Measurements from ENCODE around the gene ANKS6. TPM values are rescaled to one million over a fixed set of nuclear protein-coding genes. Genes with fewer than 3 reads are reported as not detected.

The ANKS6 gene
- total and polyA plus RNA-seq, 9 of the 15 experiments (the other 6 are each of a cell fraction or from before 2014, with no cell fraction given), result 9.9 to 74.5 (median 36.9) TPM

GRCh38 chr9:98846081-98846480 is 49.7 kb upstream of the ANKS6 start:
- FAIRE-seq (no peak), DNase-seq (ENCODE audit: extremely low read depth in 1 of 4, low spot score in 3 of 4) (no peak), ATAC-seq (no peak)
- Histone ChIP-seq H3K79me2 (ENCODE audit: control insufficient read depth, insufficient read depth, low read length) (no peaks in the 10 kb centered on the region), H3K9me3 (replicated peaks; ENCODE audit: control insufficient read depth, insufficient read depth, low read depth, low read length) (no peaks in the 10 kb centered on the region), H3K9ac (ENCODE audit: insufficient read depth in 1 of 2, low read depth in 2 of 2, low read length in 2 of 2) (no peak overlapping the region), H3K9me1 (ENCODE audit: control insufficient read depth, insufficient read depth, low read length) (no peaks in the 10 kb centered on the region), H3K27ac (ENCODE audit: extremely low read depth, low read depth, low read length) (no peak overlapping the region), H4K20me1 (replicated peaks; ENCODE audit: control insufficient read depth, insufficient read depth, low read length) (no peaks in the 10 kb centered on the region), H2AFZ (ENCODE audit: low read depth, low read length) (no peak overlapping the region), H3K4me3 (no peak overlapping the region), H3K27me3 (ENCODE audit: control insufficient read depth in 2 of 2, insufficient read depth in 2 of 2, low read length in 2 of 2) (no peaks in the 10 kb centered on the region), H3K36me3 (ENCODE audit: control insufficient read depth, insufficient read depth, low read length) (peaks cover 74% of the 10 kb centered on the region), H3K4me1 (replicated peaks in 1 of 2; ENCODE audit: control insufficient read depth in 2 of 2, insufficient read depth in 2 of 2, low read length in 2 of 2) (peaks cover 4 to 25% of the 10 kb centered on the region in 2 experiments; a peak in 4 of 5 replicates), H3K4me2 (ENCODE audit: insufficient read depth, low read length) (no peak overlapping the region)
- POLR2A ChIA-PET, result interaction anchor here (1.8 kb wide), 1 partner anchor 9 kb away, joined by 5 read pairs; no protein-coding TSS in a partner anchor
- 87% methylated on average over 5 of the region's 5 CpGs for WGBS (ENCODE audit: insufficient coverage, low coverage, missing lambda C conversion rate)
- intact Hi-C loops (cut with micrococcal nuclease) (loop anchor here (5.0 kb wide), 3 partner anchors 39 to 296 kb away; partner anchors contain the start of gene GALNT12), in situ Hi-C loops (cut with MboI) (loop anchor here (5.0 kb wide), 1 partner anchor 151 kb away; no protein-coding TSS in a partner anchor)
- CTCF ChIA-PET (ENCODE audit: low intra/inter-chr PET ratio), result no interaction called here
- no TSS peak for BruUV-seq (replicated peaks)
- no peak for TF ChIP-seq ZNF830 (CRISPR knock-in tag; IDR thresholded peaks at IDR 0.05)
- TF ChIP-seq RBM25 (IDR thresholded peaks at IDR 0.05; ENCODE audit: low read depth, low read length, severe bottlenecking), result no peak
- no peak for TF ChIP-seq CCAR2 (IDR thresholded peaks at IDR 0.05; ENCODE audit: low read depth, low read length)
- no peak for TF ChIP-seq SMAD4 (CRISPR knock-in tag; conservative IDR thresholded peaks at IDR 0.05)
- TF ChIP-seq FOXA3 (CRISPR knock-in tag; conservative IDR thresholded peaks at IDR 0.05 in 1 of 2, IDR thresholded peaks at IDR 0.05 in 1 of 2), result no peak
- no peak for TF ChIP-seq ATF6 (CRISPR knock-in tag; IDR thresholded peaks at IDR 0.05)
- no peak for TF ChIP-seq ELF4 (CRISPR knock-in tag; IDR thresholded peaks at IDR 0.05)
- TF ChIP-seq, protein P1, sequence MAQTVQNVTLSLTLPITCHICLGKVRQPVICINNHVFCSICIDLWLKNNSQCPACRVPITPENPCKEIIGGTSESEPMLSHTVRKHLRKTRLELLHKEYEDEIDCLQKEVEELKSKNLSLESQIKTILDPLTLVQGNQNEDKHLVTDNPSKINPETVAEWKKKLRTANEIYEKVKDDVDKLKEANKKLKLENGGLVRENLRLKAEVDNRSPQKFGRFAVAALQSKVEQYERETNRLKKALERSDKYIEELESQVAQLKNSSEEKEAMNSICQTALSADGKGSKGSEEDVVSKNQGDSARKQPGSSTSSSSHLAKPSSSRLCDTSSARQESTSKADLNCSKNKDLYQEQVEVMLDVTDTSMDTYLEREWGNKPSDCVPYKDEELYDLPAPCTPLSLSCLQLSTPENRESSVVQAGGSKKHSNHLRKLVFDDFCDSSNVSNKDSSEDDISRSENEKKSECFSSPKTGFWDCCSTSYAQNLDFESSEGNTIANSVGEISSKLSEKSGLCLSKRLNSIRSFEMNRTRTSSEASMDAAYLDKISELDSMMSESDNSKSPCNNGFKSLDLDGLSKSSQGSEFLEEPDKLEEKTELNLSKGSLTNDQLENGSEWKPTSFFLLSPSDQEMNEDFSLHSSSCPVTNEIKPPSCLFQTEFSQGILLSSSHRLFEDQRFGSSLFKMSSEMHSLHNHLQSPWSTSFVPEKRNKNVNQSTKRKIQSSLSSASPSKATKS (CRISPR knock-in tag; IDR thresholded peaks at IDR 0.05), result no peak
- TF ChIP-seq, protein P2, sequence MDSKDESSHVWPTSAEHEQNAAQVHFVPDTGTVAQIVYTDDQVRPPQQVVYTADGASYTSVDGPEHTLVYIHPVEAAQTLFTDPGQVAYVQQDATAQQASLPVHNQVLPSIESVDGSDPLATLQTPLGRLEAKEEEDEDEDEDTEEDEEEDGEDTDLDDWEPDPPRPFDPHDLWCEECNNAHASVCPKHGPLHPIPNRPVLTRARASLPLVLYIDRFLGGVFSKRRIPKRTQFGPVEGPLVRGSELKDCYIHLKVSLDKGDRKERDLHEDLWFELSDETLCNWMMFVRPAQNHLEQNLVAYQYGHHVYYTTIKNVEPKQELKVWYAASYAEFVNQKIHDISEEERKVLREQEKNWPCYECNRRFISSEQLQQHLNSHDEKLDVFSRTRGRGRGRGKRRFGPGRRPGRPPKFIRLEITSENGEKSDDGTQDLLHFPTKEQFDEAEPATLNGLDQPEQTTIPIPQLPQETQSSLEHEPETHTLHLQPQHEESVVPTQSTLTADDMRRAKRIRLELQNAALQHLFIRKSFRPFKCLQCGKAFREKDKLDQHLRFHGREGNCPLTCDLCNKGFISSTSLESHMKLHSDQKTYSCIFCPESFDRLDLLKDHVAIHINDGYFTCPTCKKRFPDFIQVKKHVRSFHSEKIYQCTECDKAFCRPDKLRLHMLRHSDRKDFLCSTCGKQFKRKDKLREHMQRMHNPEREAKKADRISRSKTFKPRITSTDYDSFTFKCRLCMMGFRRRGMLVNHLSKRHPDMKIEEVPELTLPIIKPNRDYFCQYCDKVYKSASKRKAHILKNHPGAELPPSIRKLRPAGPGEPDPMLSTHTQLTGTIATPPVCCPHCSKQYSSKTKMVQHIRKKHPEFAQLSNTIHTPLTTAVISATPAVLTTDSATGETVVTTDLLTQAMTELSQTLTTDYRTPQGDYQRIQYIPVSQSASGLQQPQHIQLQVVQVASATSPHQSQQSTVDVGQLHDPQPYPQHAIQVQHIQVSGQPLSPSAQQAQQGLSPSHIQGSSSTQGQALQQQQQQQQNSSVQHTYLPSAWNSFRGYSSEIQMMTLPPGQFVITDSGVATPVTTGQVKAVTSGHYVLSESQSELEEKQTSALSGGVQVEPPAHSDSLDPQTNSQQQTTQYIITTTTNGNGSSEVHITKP (IDR thresholded peaks at IDR 0.05; ENCODE audit: partially characterized antibody), result no peak
- TF ChIP-seq FOS (IDR thresholded peaks at IDR 0.05; ENCODE audit: extremely low read depth, insufficient read length), result no peak
- TF ChIP-seq RBM22 (IDR thresholded peaks at IDR 0.05; ENCODE audit: low read depth, low read length, poor library complexity, severe bottlenecking), result no peak
- no peak for TF ChIP-seq SNRNP70 (optimal IDR thresholded peaks at IDR 0.05; ENCODE audit: low read depth, low read length)
- TF ChIP-seq, protein P3, sequence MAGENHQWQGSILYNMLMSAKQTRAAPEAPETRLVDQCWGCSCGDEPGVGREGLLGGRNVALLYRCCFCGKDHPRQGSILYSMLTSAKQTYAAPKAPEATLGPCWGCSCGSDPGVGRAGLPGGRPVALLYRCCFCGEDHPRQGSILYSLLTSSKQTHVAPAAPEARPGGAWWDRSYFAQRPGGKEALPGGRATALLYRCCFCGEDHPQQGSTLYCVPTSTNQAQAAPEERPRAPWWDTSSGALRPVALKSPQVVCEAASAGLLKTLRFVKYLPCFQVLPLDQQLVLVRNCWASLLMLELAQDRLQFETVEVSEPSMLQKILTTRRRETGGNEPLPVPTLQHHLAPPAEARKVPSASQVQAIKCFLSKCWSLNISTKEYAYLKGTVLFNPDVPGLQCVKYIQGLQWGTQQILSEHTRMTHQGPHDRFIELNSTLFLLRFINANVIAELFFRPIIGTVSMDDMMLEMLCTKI (IDR thresholded peaks at IDR 0.05; ENCODE audit: partially characterized antibody), result no peak

Measured in K562 (cell line).